ENCODE results near the gene TMCO6. TPM values are rescaled to one million over a fixed set of nuclear protein-coding genes. Genes with fewer than 3 reads are reported as not detected.

TMCO6 gene
- 15.4 and 19.7 TPM in 2 replicates for total RNA-seq

GRCh38 chr5:140639148-140639981 is at the start of gene TMCO6:
TMCO6 (plus strand) TSS chr5:140639451; CDS start chr5:140639528, 77 bp downstream.

GRCh38 chr5:140633021-140633471 is 6.2 kb upstream of the TMCO6 start, which contains the start of gene CD14:
CD14 (minus strand) TSS chr5:140633175; CDS start chr5:140633071, 104 bp downstream.

GRCh38 chr5:140664359-140665119 is 25.3 kb downstream of the TMCO6 start, which contains the start of gene WDR55:
WDR55 (plus strand) TSS chr5:140664904; CDS start chr5:140664913, 9 bp downstream.

GRCh38 chr5:140673187-140673976 is 34.1 kb downstream of the TMCO6 start, which contains the start of gene DND1:
DND1 (minus strand) TSS chr5:140673576; CDS start chr5:140673542, 34 bp downstream.

DNA sequence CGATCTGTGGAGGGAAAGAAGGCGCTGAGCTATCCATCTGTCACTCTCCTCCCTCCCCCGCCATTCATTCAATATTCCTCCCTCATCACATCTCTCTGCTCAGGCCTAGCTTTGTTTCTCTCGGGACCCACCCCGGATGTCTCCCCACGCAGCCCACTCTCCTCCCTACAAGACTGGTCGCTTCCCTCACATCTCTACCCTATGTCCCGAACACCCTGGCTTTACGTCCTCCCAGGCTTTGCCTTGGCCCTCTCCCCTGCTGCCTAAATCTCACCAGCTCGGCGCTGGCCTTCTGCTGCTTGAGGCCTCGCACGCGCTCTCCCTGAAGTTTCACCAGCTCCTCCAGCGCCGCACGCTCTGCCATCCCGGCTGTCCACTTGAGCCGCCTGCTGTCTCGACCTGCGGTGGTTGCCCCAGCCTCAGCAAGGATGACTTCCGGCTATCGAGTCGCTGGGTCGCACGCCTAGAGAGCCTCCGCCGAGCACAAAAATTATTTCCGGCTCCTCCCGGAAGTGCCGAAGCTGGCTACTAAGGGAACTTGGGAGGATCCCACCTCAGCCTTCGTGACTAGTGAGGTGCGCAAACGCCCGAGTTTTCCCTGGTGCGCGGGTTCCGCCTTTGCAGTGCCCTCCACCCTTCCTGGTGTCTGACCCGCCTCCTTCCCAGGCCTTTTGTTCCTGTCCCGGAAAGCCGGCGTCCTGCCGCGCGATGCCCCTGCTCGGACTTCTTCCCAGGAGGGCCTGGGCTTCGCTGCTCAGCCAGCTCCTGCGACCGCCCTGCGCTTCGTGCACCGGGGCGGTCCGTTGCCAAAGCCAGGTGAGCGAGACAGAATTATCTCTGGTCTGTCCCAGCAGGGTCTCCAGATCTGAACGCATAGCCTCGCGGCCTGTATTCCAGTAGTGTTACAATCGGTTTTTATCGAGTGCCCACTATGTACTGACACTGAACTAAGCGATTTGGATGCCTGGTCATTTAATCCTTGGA is 52.0 kb downstream of the TMCO6 start, which contains the start of the genes HARS1 and HARS2:
HARS1 (minus strand) TSS at position 430 of the 984 bp plus-strand sequence; CDS start at position 364, 66 bp downstream.
HARS2 (plus strand) TSS at position 515 of the 984 bp plus-strand sequence; CDS start at position 709, 194 bp downstream.

Other genes with a start within 250 kb of the TMCO6 start
- 46.1 and 120 TPM in 2 replicates for gene ANKHD1, start 237.6 kb upstream of the TMCO6 start, total RNA-seq
- 0.44 and 1.6 TPM in 2 replicates for gene EIF4EBP3, start 91.8 kb upstream of the TMCO6 start, total RNA-seq
- 15.4 and 17.1 TPM in 2 replicates for gene SRA1, start 82.0 kb upstream of the TMCO6 start, total RNA-seq
- gene APBB3, start 74.9 kb upstream of the TMCO6 start, total RNA-seq: 5.0 and 16.0 TPM in 2 replicates
- 11.3 and 45.3 TPM in 2 replicates for gene SLC35A4, start 74.6 kb upstream of the TMCO6 start, total RNA-seq
- gene CD14, start 6.3 kb upstream of the TMCO6 start, total RNA-seq: 3.2 TPM in 1 of 2 replicates, not detected in the other
- 42.2 and 64.1 TPM in 2 replicates for gene NDUFA2, start 8.2 kb downstream of the TMCO6 start, total RNA-seq
- 75.0 and 111 TPM in 2 replicates for gene IK, start 8.4 kb downstream of the TMCO6 start, total RNA-seq
- gene WDR55, start 25.5 kb downstream of the TMCO6 start, total RNA-seq: 30.4 and 34.9 TPM in 2 replicates
- gene DND1, start 34.1 kb downstream of the TMCO6 start, total RNA-seq: 0.38 and 0.49 TPM in 2 replicates
- 60.2 and 70.4 TPM in 2 replicates for gene HARS1, start 51.9 kb downstream of the TMCO6 start, total RNA-seq
- gene HARS2, start 52.0 kb downstream of the TMCO6 start, total RNA-seq: 24.1 and 36.4 TPM in 2 replicates
- 37.2 and 58.8 TPM in 2 replicates for gene ZMAT2, start 61.0 kb downstream of the TMCO6 start, total RNA-seq
- 0.13 TPM in 1 of 2 replicates, not detected in the other for gene PCDHA1, start 146.7 kb downstream of the TMCO6 start, total RNA-seq
- 0.06 TPM in 1 of 2 replicates, not detected in the other for gene PCDHA2, start 155.4 kb downstream of the TMCO6 start, total RNA-seq
- under 0.01 and 0.19 TPM in 2 replicates for gene PCDHA3, start 161.6 kb downstream of the TMCO6 start, total RNA-seq
- gene PCDHA4, start 167.6 kb downstream of the TMCO6 start, total RNA-seq: under 0.01 and 0.19 TPM in 2 replicates
- under 0.01 TPM in 1 of 2 replicates, not detected in the other for gene PCDHA5, start 182.2 kb downstream of the TMCO6 start, total RNA-seq
- gene PCDHA6, start 188.5 kb downstream of the TMCO6 start, total RNA-seq: 0.13 and 0.16 TPM in 2 replicates
- gene PCDHA7, start 194.8 kb downstream of the TMCO6 start, total RNA-seq: under 0.01 and 0.06 TPM in 2 replicates
- 0.13 TPM in 1 of 2 replicates, not detected in the other for gene PCDHA8, start 201.7 kb downstream of the TMCO6 start, total RNA-seq
- gene PCDHA9, start 208.9 kb downstream of the TMCO6 start, total RNA-seq: 0.06 TPM in 1 of 2 replicates, not detected in the other
- gene PCDHA10, start 216.4 kb downstream of the TMCO6 start, total RNA-seq: under 0.01 and 0.13 TPM in 2 replicates
- under 0.01 and 0.13 TPM in 2 replicates for gene PCDHA11, start 229.5 kb downstream of the TMCO6 start, total RNA-seq
- under 0.01 TPM in 1 of 2 replicates, not detected in the other for gene PCDHA12, start 235.9 kb downstream of the TMCO6 start, total RNA-seq
- not detected in 2 replicates for gene PCDHA13, start 242.7 kb downstream of the TMCO6 start, total RNA-seq

All from bladder microvascular endothelial cell (primary cell).